HG02885 (cell line): ENCODE data around the gene WDR89.
"Not testable (repeated sequence)": the region's sequence is repeated elsewhere in the genome, so short reads cannot be mapped to it uniquely, and the experiment has no call there.

Source experiments
- ATAC-seq: cut with Tn5 transposase; IDR thresholded peaks from one replicate; pipeline ENCODE4 v1.9.1; 2021; ENCODE audit warnings: mild to moderate bottlenecking; ENCODE audit not compliant: unreplicated experiment, poor library complexity

Gene WDR89, protein sequence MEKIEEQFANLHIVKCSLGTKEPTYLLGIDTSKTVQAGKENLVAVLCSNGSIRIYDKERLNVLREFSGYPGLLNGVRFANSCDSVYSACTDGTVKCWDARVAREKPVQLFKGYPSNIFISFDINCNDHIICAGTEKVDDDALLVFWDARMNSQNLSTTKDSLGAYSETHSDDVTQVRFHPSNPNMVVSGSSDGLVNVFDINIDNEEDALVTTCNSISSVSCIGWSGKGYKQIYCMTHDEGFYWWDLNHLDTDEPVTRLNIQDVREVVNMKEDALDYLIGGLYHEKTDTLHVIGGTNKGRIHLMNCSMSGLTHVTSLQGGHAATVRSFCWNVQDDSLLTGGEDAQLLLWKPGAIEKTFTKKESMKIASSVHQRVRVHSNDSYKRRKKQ

DNA sequence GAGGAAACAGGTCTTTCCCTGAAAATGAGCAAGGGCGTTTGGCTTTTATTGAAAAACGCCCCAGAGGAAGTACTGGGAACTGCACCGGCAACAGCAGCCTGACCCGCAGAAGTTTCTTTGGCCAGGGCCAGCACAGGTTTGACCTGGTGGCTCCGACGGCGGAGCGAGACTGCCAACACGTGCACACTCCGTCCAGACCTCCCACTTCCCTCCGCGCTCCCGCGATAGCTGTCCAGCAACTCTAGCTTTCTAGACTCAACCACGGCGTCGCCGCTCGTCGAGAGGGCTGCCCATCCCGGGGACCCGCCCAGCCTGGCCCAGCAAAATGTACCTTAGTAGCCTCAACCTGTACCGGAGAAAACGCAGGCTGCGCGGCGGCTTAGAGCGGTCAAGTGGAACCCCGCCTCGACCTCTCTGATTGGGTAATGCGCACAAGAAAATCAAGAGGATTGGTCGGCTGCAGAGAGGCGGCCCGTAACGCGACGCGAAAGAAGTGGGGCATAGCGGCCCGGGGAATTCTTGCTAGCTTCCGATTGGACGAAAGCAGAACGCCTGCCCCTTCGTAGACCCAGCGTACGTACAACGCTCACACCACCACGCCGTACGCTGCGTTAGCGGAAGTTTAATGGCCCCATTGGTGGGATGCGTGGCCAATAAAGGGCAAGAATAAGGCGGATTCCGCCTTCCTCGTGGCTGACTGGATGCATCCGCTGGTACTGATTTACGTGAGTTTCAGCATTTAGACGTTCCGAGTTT lies at the start of gene WDR89:
TSS of gene WDR89 (minus strand) at position 399 of the 756 bp plus-strand sequence. CDS start 41,929 bp downstream, outside the sequence.
- ATAC-seq, result peak; percentile 84

GRCh38 chr14:63689132-63689531 lies 47.5 kb upstream of the WDR89 start:
- ATAC-seq, result no peak

DNA sequence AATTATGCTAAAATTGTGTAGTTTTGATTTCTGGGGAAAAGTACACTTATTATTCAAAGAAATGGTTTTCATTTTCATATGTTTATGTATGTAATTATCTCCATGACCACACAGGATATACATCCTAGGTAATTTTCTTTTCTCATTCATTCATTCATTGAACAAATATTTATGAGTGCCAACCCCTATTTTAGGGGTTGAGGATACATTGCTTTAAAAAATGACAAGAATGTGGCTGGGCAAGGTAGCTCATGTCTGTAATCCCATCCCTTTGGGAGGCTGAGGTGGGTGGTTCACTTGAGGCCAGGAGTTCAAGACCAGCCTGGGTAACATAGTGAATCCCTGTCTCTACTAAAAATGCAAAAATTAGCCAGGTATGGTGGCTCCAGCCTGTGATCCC lies 45.3 kb upstream of the WDR89 start:
- no peak for ATAC-seq

DNA sequence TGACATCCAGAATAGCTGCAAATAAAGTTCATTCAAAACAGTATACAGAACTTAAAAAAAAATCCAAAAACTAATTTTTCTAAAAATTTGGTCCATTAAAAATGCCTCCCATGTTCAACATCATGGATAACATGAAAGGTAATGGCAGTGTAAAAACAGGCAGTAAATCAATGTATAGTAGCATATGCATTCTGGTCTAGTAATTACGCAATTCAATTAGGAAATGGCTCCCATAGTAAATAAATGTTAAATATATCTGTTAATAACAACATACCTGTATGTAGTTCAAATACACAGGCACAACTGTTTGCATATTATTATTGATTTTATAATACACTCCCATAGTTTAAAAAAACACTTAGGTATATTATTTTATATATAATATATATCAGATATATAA lies 43.7 kb upstream of the WDR89 start:
- no peak for ATAC-seq

DNA sequence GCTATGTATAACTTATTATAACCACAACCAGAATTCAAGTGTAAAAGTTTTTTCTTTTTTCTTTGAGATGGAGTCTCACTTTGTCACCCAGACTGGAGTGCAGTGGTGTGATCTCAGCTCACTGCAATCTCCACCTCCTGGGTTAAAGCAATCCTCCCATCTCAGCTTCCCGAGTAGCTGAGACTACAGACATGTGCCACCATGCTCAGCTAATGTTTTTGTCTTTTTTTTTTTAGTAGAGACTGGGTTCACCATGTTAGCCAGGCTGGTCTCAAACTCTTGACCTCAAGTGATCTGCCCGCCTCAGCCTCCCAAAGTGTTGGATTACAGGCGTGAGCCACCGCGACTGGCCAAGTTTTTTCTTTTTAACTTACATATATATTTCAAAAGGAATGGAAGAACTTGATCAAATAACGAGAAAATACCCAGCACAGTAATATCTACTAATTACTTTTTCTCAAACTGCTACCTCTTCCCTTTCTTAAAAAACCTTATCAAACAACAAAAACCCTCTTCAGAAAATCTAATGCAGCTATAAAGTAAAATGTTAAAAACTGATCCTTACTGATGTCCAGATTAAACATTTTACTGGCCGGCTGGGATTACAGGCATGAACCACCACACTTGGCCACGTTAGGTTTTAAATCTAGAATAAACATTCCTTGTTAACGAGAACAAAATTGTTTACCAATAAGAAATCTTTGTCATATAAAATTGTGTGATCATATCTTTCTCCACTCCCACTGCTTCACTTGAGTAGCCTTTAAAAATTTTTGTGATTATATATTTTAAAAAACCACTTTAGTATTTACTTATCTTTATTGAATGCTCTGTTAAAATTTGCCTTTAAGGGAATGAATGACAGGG lies 41.3 kb upstream of the WDR89 start:
- ATAC-seq, result no peak

- ATAC-seq, result no peak
Measured at GRCh38 chr14:63678536-63678935, 36.9 kb upstream of the WDR89 start.

- ATAC-seq, result no peak
Measured at GRCh38 chr14:63677891-63678379, 36.3 kb upstream of the WDR89 start.

- ATAC-seq, result no peak
Measured at GRCh38 chr14:63676615-63677014, 34.9 kb upstream of the WDR89 start.

- no peak for ATAC-seq
Measured at GRCh38 chr14:63673886-63674497, 32.3 kb upstream of the WDR89 start.

GRCh38 chr14:63673255-63673654 lies 31.6 kb upstream of the WDR89 start:
- ATAC-seq, result no peak

DNA sequence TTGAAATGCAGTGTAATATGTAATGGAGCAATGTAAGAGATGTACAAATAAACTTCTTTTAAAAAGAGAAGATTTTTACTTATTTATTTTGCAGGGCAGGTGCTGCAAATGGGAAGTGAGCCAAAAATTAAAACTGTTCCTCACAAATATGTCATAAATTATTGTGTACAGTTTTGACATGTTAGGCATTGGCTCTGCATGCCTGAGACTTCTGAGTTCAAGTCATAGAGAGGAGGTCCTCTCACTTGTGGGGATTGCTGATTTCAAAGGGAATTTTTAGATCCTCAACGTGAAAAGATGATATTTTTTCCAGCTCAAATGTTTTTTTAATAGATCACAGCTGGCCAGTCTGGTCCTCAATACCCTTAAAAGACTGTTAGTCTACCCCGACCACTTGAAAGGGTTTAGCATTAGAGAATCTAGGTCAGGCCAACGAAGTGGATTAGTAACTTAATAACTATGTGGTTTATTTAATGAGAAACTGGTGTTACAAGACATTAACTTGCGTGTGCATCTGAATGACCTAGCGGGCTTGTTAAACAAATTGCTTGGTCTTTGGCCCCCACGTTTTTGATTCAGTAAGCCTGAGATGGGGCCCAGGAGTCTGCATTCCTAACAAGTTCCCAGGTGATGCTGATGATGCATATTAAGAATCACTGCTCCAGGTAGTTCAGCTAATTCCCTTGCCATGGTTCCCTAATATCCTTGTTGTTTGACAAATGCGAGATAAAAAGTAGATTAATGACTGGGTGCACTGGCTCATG lies 30.9 kb upstream of the WDR89 start:
- no peak for ATAC-seq

DNA sequence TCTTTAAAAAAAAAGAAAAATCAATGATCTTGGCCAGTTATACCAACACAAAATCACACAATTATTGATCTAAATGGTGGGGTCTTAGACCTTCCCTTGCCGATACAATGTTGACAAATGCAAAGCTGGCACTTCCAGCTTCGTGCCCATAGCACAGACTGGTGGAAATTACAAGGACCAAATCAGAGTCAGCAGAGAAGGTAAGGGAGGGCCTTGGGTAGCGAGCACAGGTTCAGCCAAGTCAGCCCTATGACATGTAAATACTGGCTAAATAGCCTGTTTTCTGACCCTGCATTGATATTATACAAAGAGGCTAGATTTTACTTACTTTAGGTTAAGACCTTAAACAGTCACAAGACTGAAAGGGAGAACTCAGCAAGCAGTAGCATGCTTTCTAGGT lies 30.3 kb upstream of the WDR89 start:
- no peak for ATAC-seq

GRCh38 chr14:63670692-63671091 lies 29.0 kb upstream of the WDR89 start:
- no peak for ATAC-seq

GRCh38 chr14:63666335-63666734 lies 24.7 kb upstream of the WDR89 start:
- ATAC-seq, result no peak

DNA sequence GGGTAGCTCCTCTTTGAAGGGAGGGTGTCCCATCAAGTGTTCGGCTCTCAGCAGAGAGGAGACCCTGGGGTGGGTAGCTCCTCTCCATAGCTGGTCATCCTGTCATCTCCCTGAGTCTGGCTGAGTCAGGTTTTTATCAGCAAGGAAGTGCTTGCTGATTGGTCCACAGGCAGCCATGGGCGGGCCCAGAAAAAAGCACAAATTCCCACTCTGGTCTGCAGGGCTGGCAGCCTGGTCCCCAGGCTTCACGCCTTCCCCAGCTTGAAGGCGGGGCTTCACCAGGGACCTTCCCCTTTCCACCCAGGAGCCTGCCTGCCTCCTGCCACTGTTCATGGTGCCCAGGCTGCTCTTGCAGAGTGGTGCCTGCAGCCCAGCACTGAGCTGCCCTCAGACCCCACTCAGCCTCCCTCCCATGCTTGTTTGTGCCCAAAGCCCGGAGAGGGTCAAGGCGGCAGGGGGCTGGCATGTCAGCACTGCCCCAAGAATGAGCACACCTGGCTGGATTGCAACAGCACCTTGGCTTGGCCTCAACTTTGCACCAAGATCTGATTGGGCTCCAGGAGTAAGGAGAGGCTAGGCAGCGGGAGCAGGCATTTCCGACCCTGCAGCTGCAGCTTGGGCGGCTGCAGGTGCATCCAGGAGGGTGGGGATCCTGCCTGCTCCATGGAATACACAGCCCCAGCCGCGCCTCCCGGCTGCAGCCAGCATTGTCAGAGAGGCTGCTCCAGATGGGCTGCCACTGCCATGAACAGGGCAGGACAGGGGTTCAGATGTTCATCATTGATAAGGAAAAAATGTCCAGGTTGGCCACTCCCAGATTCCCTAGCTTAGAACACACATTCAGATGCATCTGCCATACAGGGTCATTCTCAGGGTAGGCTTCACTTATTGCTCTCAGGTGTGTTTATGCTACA lies 22.0 kb upstream of the WDR89 start:
- no peak for ATAC-seq

DNA sequence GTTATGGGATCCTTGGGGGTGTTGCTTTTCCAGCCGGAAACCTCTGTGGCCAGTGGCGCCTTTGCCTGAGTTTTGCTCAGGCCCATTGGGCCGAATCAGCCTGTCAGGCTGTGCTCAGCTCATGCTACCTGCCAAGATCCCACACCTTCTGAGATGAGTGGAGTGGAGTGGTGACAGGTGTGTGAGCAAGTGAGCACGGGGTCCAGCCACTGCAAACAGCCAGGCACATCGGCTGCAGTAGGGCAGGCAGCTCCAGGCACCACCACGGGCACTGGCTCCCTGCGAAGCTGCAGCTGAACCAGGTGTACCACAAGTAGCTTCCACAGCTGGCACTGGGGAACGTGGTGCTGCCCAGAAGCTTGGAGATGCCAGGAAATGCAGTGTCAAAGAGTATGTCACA lies 21.1 kb upstream of the WDR89 start:
- ATAC-seq, result no peak

DNA sequence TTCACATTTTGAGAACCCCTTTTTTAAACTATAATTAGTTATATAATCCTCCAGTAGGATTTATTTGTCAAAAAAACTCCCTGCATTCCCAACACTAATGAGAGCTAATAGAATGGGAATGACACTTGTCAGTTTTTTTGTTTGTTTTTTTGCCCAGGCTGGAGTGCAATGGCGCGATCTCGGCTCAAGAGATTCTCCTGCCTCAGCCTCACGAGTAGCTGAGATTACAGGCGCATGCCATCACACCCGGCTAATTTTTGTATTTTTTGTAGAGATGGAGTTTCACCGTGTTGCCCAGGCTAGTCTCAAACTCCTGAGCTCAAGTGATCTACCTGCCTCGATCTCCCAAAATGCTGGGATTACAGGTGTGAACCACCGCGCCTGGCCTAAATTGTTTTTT lies 20.2 kb upstream of the WDR89 start:
- not testable (repeated sequence) for ATAC-seq

DNA sequence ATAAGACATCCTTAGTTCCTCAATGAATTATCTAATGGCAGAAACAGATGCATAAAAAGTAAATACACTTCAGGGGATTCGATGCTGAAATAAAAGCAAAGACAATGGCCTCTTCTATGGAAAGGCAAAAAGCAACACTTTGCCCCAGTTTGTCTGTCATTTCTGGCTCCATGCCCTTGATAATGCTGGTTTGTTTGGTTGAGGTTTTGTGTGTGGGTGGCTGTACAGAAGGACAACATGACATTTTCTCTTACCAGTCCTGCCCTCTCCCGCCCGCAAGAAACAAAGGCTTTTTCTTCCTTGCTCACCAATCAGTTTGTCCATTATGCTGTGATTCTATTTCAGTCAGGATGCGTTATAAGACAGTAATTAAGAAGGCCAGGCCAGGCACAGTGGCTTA lies 18.1 kb upstream of the WDR89 start:
- ATAC-seq, result no peak
